Stimulated activated CD4-positive, alpha-beta T cell treated with anti-CD3 and anti-CD28 coated beads, Interleukin-1b, Interleukin-23, amount 100 ng/mL, for 4 hours (primary cell): ENCODE results near the gene BOLA2B.
A peak's percentile ranks its signal among the peaks of the same experiment; 100 is the strongest.
"Not testable (repeated sequence)": the region's sequence is repeated elsewhere in the genome, so short reads cannot be mapped to it uniquely, and the experiment has no call there.

Experiments used
- DNase-seq, 2 donors: peaks; one replicate each; pipeline ENCODE4 v3.0.0-alpha.2; 2020; ENCODE audit warnings: low read depth in 2 of 2

Gene BOLA2B

DNA sequence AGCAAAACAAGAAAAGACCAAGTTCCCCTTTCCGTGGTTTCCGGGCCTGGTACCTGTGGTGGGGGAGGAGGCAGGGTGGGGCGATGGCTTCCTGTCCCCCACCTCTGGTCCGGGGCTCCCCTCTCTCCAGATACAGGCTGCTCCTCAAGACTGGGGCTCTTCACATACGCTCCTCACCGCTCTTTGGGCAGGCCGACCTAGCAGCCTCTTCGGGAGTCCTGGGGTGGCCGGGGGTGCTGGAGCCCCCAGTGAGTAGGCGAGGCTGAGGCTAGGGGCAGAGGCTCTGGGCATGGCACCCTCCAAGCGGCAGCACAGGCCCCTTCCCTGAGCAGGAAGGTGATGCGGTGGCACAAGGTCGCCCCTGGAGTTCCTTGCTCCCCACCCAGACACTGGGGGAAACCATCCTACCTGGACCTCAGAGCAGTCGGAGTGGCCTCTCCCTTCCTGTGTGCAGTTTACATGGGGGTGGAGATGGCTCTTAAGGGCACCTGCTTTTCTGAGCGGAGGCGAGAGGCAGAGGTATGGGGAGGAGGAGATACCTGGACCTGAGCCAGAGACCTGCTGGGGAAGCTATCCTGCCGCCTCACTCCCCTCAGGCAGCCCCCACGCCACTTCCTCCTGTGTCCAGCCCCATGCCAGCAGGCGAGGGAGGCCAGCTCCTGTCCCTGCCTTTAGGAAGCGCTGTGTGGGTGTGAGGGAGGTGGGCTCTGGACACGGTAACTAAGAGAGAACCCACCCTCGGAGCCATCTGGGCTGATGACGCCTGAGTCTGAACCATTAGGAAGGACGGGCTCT is 9.2 kb downstream of the BOLA2B start:
- DNase-seq, result peak; percentile 45 to 49

GRCh38 chr16:30183233-30184095 is 10.0 kb downstream of the BOLA2B start, which contains the start of gene CORO1A:
Gene CORO1A, plus strand, starts transcription at chr16:30183602. Its CDS starts 1,608 bp downstream, at chr16:30185210.
- peak; percentile 74 to 79 for DNase-seq

DNA sequence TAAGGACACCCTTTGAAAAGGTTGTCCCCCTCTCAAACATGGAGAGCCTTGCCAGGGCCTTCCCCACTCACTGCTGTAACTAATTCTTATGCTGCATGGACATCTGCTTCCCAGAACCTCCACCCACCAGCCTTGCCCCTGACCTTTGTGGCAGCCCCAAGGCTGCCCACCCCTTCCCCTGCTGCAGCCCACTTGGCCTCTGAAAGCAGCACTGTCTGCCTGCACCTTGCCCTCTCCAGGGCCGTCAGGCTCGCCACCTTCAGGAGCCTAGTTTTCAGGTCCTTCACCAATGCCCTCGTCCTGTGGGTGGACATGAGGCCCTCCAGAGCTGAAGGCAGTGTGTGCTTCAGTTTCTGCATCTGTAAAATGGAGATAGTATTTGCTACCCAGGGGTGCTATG is 12.7 kb downstream of the BOLA2B start:
- DNase-seq, result no peak

DNA sequence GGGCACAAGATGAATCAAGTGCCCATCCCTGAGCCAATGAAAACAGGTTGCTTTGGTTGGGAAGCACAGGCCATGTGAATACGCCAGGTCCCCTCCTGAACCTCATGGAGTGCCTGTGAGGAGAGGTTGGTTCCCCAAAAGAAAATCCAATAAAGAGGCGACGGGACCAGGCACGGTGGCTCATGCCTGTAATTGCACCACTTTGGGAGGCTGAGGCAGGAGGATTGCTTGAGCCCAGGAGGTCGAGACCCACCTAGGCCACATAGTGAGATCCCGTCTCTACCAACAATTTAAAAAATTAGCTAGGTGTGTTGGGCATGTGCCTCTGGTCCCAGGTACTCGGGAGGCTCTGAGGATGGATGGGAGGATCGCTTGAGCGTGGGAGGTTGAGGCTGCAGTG is 13.5 kb downstream of the BOLA2B start:
- no peak for DNase-seq

DNA sequence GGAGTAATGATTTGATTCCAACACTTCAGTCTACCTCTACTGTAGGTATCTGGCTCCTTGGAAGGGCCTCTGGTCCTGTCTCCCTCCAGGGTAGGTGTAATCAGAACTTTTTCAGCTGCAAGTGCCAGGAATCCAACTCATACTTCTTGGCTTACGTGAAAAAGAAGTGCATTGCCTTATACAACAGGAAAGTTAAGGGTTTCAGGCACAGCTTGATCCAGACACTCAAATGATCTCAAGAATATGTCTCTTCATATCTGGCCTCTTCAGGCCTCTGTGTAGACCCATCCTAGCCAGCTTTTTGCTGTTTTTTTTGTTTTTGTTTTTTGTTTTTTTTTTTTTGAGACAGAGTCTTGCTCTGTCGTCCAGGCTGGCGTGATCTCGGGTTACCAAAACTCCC is 14.3 kb downstream of the BOLA2B start:
- DNase-seq, result no peak

GRCh38 chr16:30176876-30177275 is 16.6 kb downstream of the BOLA2B start:
- not testable (repeated sequence) for DNase-seq

GRCh38 chr16:30173054-30173453 is 20.4 kb downstream of the BOLA2B start:
- no peak for DNase-seq

DNA sequence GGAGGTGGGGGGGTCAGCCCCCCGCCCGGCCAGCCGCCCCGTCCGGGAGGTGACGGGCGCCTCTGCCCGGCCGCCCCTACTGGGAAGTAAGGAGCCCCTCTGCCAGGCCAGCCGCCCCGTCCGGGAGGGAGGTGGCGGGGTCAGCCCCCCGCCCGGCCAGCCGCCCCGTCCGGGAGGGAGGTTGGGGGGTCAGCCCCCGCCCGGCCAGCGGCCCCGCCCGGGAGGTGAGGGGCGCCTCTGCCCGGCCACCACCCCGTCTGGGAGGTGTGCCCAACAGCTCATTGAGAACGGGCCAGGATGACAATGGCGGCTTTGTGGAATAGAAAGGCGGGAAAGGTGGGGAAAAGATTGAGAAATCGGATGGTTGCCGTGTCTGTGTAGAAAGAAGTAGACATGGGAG is 23.3 kb downstream of the BOLA2B start:
- DNase-seq, result not testable (repeated sequence)

DNA sequence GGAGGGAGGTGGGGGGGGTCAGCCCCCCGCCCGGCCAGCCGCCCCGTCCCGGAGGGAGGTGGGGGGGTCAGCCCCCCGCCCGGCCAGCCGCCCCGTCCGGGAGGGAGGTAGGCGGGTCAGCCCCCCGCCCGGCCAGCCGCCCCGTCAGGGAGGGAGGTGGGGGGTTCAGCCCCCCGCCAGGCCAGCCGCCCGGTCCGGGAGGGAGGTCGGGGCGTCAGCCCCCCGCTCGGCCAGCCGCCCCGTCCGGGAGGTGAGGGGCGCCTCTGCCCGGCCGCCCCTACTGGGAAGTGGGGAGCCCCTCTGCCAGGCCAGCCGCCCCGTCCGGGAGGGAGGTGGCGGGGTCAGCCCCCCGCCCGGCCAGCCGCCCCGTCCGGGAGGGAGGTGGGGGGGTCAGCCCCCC is 24.1 kb downstream of the BOLA2B start:
- DNase-seq, result not testable (repeated sequence)

- DNase-seq, result not testable (repeated sequence)
Measured at GRCh38 chr16:30168746-30169145, 24.7 kb downstream of the BOLA2B start.

DNA sequence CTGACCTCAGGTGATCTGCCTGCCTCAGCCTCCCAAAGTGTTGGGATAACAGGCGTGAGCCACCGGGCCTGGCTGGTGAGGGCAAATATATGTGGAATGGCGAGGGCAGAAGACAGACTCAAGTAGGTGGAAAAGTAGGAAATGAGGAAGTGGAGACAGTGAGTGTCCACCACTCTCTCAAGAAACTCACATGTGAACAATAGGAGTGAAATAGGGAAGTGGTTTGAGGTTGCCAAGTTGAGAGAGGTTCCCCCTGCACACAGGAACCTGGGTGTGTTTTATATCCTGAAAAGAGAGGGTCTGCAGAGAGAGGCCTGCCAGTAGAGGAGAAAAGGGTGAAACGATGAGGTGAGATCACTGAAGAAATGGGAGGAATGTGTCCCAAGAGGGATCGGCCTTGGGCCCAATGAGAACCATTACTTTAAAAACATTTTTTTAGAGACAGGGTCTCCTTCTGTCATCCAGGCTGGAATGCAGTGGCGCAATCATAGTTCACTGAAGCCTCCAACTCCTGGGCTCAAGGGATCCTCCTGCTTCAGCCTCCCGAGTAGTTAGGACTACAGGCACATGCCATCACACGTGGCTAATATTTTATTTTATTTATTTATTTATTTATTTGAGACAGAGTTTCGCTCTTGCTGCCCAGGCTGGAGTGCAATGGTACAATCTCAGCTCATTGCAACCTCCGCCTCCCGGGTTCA is 27.1 kb downstream of the BOLA2B start:
- no peak for DNase-seq

GRCh38 chr16:30163538-30163937 is 29.9 kb downstream of the BOLA2B start:
- no peak for DNase-seq

DNA sequence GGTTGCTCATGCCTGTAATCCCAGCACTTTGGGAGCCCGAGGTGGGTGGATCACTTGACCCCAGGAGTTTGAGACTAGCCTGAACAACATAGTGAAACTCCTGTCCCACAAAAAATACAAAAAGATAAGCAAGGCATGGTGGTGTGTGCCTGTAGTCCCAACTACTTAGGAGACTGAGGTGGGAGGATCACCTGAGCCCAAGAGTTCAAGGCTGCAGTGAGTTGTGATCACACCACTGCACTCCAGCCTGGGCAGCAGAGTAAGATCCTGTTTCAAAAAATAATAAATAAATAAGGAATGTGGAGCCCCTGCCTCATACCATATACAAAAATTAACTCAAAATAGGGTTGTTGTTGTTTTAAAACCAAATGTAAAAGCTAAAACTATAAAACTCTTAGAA is 36.3 kb downstream of the BOLA2B start:
- no peak for DNase-seq

DNA sequence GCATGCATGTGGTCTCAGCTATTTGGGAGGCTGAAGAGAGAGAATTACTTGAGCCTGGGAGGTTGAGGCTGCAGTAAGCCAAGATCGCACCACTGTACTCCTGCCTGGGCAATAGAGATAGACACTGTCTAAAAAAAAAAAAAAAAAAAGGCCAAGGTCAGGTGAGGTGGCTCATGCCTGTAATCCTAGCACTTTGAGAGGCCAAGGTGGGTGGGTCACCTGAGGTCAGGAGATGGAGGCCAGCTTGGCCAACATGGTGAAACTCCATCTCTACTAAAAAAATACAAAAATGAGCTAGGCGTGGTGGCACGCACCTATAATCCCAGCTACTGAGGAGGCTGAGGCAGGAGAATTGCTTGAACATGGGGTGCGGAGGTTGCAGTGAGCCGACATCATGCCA is 38.3 kb downstream of the BOLA2B start:
- no peak for DNase-seq

- no peak for DNase-seq
Measured at GRCh38 chr16:30152517-30152916, 40.9 kb downstream of the BOLA2B start.

GRCh38 chr16:30151091-30151490 is 42.4 kb downstream of the BOLA2B start:
- no peak for DNase-seq

DNA sequence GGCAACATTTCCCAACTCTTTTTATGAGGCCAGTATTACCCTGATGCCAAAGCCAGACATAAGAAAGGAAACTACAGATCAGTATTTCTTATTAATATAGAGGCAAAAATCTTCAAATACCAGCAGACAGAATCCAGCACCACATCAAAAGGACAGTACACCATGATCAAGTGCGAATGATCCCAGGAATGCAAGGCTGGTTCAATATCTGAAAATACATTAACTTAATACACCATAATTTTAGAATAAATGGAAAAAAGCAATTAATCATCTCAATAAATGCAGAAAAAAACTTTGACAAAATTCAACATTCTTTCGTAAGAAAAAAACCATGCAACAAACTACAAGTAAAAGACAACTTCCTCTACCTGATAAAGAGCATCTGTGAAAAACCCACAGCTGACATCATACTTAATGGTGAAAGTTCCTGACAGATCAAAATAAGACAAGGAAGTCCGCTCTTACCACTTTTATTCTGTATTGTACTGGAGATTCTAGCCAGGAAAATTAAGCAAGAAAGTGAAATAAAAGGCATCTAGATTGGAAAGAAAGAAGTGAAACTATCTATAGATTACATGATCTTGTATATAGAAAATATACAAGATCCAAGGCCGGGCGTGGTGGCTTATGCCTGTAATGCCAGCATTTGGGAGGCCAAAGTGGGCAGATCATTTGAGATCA is 44.1 kb downstream of the BOLA2B start:
- no peak for DNase-seq

GRCh38 chr16:30147843-30148510 is 45.5 kb downstream of the BOLA2B start:
- no peak for DNase-seq

DNA sequence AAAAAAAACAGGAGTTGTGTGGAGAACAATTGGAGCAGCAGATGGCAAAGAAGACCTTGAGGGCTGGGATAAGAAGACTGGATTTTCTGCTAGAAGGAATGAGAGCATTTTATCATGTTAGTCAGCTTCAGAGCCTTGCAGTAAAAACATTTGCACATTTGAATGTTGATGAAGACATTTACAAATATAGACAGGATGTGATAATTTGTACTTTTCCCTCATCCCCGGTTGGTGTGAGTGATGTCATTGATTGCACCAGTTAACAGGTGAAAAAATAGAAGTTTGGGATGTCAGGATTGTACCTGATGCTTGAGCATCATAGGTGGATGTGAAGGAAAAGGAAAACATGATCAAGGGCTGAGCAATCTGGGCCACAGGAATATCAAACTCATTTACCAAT is 47.8 kb downstream of the BOLA2B start:
- DNase-seq, result no peak

GRCh38 chr16:30144917-30145316 is 48.5 kb downstream of the BOLA2B start:
- DNase-seq, result no peak

DNA sequence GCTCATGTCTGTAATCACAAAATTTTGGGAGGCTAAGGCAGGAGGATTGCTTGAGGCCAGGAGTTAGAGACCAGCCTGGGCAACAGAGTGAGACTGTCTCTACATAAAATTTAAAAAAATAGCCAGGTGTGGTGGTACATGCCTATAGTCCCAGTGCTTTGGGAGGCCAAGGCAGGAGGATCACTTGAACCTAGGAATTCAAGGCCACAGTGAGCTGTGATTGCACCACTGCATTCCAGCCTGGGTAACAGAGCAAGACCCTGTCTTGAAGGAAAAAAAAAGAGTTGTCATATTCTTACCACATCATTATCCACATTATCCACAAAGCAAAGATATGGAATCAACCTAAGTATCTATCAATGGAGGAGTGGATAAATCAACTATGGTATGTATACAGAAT is 49.4 kb downstream of the BOLA2B start:
- DNase-seq, result no peak
